NCI-H748 treated with DMSO at 0.1 percent for 48 hours (cell line): ENCODE results near the gene NLGN3.

ENCODE experiments used
- DNase-seq: peaks from one replicate; lab custom pipeline; 2025; lab: John Stamatoyannopoulos, UW

Gene NLGN3

DNA sequence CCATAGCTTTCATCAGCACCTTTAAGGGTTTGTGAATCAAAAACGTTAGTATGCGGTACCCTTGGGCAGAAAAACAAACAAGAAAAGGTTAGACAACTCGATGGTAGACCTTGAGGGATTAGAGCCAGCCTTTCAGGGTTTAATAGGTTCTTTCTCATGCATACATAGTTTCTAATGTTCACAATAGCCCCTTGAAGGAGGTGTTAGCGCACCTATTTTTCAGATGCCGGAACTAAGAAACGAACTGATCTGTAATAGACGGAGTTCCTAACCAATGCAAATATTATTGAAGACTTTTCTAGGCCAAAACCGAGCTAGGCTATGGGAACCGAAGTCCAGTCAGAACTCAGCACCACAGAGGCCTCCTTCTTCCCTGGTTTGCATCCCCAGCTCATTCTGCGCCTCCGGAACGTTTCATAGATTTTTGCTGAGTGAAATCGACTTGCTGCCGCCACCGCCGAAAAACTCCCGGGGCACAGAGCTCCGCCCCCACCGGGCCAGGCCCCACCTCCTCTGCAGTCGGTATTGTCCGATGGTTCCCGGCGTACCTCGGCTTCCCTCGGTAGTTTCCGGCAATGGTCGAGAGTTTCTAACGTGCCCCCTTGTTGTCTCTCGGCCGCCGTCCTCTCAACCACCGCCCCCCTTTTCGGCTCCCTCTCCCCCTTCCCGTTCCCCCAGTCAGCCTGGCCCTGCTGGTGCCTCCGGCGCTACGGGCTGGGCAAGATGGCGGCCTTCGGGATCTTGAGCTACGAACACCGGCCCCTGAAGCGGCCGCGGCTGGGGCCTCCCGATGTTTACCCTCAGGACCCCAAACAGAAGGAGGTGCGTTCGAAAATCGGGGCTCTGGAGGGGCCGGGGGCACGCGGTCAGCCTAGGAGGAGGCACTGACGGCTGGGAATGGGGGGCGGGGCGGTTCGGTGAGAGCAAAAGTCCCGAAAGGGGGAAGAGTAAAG lies 26.3 kb upstream of the NLGN3 start, which contains the start of gene MED12:
Gene MED12 (plus strand): TSS at position 565 of the 953 bp plus-strand sequence. CDS start 159 bp downstream, at position 724.
- DNase-seq: peak; percentile 56

DNA sequence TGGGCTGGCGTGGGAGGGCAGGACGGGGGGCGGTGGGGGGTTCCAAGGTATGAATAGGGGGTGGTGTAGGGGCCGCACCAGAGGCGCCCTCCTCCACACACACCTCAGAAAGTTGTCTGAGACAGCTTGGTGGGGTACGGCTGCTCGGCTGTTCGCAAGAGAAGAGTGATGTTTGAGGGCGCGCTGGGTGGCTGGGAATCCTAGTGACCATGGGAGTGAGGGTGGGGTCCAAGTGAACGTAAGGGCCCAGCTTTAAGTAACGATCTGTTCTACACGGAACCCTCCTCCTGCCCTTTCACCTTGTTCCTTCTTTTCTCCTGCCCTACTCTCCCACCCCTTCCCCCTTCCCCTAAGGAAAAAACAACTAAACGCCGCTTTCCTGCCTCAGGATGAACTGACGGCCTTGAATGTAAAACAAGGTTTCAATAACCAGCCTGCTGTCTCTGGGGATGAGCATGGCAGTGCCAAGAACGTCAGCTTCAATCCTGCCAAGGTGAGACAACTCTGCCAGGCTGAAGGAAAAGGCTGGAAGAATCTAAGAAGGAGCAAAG lies 25.6 kb upstream of the NLGN3 start:
- DNase-seq: no peak

DNA sequence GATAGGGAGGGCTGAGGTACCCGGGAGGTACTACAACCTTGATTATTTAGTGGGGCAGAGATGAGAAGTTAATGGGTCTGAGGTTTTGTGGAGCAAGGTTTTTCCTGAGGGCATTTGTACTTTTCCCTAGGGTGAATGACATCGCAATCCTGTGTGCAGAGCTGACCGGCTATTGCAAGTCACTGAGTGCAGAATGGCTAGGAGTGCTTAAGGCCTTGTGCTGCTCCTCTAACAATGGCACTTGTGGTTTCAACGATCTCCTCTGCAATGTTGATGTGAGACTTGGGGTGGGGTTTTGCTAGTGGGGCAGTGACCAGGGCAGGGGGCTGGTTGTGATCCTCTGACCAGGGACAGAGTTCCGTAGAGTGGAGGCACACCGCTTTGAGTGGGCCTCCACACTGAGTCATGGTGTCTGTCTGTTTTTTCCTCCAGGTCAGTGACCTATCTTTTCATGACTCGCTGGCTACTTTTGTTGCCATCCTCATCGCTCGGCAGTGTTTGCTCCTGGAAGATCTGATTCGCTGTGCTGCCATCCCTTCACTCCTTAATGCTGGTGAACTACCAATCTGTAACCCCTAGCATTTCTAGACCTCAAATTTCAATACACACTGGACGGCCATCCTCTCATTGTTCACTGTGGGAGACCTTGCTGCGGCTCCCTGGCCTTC lies 16.3 kb upstream of the NLGN3 start:
- no peak for DNase-seq

DNA sequence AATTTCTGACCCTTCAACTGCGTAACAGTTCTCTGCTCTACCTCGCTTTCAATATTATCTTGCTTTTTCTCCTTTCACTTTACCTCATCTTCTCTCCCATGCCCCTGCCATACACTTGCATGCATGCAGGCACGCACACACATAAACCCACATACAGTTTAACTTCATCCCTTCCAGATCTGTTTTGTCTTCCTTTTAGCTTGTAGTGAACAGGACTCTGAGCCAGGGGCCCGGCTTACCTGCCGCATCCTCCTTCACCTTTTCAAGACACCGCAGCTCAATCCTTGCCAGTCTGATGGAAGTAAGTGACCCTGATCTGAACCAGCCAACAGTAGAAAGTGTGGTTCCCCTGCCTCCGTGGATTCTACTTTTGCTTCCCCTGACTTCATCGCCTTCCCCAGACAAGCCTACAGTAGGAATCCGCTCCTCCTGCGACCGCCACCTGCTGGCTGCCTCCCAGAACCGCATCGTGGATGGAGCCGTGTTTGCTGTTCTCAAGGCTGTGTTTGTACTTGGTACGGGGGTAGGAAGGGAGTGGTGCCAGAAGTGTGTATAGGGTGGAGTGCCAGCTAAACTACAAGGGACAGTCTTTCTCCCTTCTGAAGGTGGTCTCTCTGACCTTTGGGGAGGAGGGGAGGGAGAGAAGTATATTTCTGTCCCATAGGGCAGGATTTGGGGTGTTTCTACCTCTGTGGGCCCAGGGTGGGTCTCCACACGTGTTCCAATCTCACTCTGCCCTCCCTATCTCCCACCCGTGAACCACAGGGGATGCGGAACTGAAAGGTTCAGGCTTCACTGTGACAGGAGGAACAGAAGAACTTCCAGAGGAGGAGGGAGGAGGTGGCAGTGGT lies 15.5 kb upstream of the NLGN3 start:
- DNase-seq: peak; percentile 21

DNA sequence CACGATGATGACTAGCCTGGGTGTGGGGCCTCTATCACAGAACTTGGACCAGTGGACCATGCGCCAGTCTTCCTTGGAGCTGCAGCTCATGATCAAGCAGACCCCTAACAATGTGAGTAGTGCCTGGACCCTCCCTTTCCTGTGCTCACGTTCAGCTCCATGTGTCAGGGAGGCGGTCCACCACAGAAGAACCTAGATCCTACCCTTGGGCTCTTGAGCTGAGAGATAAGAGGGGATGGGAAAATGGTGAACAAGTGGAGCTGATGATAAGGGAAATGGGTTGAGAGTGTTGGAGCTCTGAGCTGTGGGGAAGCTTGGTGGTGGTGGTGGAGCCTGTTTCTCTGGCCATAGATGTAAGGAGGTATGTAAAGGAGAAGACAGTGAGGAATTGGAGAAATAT lies 13.1 kb upstream of the NLGN3 start:
- DNase-seq: no peak

DNA sequence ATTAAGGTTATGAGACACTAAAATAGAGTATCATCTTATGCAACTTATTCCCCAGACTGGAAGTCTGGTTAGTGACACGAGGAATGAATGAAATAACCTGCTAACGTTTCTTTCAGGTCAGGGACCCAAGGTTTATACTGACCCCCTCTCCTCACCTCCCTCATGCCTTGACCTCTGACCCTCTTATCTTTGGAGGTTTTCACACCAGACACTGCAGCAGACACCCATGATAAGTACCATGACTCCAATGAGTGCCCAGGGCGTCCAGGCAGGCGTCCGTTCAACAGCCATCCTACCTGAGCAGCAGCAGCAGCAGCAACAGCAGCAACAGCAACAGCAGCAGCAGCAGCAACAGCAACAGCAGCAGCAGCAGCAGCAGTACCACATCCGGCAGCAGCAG lies 4.2 kb upstream of the NLGN3 start:
- no peak for DNase-seq

DNA sequence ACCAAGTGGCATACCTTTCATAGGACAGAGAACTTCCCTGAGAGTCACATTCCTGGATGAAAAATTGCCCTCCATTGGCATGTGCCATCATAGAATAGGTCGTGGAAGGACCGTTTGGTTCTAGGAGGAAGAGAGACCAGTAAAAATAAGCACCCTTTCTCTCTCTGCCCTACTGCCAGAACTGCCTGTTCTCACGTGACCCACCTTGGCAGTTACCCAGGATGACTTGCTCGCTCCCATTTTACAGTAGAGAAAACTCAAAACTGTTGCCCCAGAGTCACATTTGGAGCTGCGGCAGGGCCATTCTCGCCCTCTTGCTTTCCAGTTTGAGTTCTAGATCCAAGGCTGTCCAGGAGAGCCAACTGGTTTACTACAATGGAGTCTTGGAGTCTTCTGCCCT lies 1.1 kb upstream of the NLGN3 start:
- DNase-seq: no peak

DNA sequence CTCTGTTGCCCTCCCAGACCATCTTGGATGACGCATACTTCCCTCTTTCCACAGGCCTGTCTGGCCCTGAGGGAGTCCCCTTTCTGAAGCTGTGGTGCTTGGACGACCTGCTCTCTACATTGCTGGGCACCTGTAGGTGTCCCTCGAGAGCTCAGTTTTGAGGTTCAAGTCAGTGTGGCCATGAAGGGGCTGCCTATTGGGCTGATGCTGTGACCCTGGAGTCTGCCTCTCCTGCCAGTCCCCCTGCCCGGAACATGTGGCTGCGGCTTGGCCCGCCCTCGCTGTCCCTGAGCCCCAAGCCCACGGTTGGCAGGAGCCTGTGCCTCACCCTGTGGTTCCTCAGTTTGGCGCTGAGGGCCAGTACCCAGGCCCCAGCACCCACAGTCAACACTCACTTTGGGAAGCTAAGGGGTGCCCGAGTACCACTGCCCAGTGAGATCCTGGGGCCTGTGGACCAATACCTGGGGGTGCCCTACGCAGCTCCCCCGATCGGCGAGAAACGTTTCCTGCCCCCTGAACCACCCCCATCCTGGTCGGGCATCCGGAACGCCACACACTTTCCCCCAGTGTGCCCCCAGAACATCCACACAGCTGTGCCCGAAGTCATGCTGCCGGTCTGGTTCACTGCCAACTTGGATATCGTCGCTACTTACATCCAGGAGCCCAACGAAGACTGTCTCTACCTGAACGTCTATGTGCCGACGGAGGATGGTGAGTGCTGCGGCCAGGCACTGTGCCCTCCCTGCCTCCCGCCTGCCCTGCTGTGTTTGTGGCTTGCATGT lies 3.0 kb downstream of the NLGN3 start:
- no peak for DNase-seq

DNA sequence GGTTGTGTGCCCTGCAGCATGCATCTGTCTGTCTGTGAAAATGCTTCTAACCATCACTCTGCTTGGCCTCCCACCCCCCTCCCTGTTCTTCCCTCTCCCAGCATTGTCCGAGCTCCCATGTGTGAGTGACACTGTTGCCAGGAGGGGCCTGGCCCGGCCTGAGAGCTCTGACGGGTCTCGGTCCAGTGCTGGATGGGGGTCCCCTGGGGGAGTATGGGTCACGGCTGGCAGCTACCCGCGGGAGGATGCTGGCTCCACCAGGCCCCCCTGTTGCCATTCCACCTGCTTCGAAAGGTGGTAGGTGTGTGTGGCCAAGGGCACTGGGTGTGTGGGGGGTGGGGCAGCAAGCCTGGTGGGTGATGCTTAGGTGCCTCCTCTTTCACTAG lies 3.6 kb downstream of the NLGN3 start:
- no peak for DNase-seq

DNA sequence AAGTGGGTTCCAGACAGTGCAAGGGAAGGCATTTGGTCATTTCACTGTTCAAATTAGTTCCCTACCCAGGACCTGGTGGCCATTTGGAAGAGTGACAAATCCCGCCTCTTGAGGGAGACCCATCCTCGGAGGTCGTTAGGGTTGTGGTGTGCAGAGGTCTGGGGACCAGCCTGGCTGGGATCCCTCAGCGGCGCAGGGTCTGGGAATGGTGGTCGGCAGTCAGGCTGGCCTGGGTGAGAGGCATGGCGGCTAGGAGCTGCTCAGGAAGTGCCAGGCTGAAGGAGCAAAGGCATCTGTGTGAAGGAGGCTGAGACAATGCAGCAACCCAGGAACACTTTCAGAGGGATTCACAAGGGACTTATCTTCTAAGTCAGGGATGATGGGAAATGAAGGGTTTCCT lies 6.7 kb downstream of the NLGN3 start:
- no peak for DNase-seq

DNA sequence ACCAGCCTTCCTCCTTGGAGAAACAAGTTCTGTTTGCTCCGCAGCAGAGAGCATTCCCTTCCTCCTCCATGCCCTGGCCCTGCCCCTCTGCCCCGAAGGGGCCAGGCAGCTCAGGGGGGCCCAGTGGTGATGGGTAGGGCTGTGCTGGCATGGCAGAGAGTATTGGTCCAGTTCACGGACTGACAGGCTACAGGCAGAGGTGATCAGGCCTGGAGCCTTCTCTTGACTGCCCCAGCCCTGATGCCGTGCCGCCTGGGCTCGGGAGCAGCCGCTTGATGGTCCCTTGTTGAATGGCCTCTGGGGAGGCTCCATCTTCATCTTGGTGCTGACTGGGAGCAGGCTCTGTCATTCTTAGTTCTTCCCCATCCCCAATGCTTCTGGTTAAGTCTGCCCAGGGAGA lies 9.6 kb downstream of the NLGN3 start:
- no peak for DNase-seq

DNA sequence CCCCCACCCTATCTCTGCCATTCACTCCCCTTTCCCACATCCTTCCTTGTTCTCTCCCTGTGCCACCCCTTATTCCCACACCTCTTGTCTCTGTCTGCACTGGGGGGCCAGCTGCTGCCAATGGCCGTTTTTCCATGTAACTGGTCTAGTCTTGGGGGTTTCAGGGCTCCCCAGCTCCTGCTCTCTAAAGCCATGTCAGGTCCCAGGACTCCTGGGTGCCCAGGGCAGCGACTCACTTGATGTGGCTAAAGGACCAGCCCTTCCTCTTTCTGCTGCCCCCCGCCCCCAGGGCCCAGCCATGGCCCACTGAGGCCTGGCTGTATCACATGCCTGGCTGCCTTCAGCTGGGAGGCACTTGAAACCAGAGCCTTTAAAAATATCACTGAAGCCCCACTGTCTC lies 10.0 kb downstream of the NLGN3 start:
- DNase-seq: no peak

DNA sequence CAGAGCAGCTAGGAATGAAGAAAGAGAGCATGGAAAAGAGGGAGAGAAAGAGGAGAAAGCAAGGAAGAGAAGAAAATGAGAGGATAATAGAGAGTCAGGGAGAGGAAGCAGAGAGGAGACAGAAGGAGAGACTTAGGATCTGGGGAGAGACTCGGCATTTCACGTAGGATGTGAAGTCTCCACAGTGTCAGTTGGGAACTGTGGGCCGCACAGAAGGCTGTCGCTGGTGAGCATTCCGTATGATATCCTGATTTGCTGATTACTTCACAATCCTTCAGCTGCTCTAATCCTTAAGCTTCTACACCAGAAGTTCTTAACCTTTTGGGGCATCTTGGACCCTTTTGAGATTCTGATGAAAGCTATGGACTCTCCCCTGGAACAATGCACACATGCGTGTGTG lies 14.0 kb downstream of the NLGN3 start:
- no peak for DNase-seq

DNA sequence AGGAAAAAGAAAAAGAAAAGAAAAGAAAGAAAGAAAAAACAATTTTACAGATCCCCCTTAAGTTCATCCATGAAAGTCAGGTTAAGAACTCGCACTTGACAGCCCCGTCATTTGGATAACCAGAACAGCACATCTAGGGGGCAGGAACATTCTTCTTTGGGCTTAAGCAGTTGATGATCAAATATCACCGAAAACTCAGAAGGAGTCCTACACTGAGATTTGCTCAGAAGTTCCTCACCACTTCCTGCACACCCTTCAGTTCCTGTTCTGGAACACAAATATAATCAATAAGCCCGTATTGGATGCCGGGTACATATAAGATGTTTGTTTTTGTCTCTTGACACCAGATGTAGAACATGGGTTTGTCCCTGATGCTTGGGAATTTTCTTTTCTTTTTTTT lies 14.7 kb downstream of the NLGN3 start:
- no peak for DNase-seq

DNA sequence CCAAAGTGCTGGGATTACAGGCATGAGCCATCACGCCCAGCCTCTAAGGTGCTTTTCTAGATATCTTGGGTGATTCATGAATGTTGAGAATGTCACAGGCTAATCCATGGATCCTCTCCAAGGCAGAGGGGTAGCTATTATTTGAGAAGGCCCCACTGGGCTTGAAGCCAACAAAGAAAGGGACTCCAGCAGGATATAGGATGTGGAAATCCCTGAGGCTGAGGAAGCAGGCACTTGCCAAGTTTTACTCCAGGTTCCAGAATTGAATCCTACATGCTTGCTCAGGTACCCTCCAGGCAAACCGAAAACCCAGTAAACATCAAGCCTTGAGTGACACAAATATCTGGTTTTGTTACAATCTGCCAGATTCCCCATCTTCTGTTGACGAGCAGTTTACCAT lies 15.8 kb downstream of the NLGN3 start:
- no peak for DNase-seq

DNA sequence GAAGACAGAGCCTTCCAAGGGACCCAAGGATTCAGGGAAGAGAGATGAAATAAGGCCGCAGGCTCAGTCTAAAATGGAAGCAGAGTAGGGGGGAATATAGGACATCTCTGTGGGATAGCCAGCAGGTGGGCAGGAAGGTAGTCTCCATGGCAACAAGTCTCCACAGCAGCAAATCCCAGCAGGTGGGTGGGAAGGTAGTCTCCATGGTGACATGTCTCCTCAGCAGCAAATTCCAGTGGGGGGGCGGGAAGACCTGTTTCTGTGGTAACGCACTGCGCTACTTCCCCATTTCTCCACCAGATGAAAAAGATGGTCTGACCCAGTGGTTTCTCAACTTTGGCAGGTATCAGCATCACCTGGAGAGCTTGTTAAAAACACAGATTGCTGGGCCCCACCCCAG lies 18.3 kb downstream of the NLGN3 start:
- DNase-seq: peak; percentile 29

DNA sequence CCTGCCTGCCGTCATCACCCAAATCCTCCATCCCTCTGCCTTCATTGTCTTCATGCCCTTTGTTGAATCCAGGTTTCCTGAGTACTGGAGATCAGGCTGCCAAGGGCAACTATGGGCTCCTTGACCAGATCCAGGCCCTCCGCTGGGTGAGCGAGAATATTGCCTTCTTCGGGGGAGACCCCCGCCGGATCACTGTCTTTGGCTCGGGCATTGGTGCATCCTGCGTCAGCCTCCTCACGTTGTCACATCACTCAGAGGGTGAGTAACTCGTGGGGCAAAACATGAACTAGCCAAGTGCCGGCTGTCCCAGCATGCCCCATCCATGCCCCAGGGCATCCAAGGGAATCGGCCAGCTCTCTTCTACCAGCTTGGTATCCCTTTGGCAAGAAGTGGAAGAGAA lies 19.4 kb downstream of the NLGN3 start:
- no peak for DNase-seq

DNA sequence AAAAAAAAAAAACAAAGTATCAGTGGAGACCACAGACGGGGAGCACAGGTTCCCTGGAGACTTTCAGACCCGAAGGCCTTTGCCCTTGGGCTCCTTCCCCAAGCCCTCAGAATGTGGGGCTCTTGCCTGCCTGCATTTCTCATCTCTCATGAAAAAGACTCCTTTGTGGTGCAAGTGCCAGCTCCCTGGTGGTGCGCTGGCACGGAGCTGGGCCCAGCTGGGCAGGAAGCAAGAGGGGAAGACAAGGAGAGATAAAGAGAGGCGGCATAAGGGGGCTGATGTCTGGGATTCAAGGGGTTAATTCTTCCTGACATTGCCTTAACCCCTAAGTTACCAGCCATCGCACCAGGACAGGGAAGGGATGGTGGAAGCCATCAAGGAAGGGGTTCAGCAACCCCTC lies 21.8 kb downstream of the NLGN3 start:
- no peak for DNase-seq

DNA sequence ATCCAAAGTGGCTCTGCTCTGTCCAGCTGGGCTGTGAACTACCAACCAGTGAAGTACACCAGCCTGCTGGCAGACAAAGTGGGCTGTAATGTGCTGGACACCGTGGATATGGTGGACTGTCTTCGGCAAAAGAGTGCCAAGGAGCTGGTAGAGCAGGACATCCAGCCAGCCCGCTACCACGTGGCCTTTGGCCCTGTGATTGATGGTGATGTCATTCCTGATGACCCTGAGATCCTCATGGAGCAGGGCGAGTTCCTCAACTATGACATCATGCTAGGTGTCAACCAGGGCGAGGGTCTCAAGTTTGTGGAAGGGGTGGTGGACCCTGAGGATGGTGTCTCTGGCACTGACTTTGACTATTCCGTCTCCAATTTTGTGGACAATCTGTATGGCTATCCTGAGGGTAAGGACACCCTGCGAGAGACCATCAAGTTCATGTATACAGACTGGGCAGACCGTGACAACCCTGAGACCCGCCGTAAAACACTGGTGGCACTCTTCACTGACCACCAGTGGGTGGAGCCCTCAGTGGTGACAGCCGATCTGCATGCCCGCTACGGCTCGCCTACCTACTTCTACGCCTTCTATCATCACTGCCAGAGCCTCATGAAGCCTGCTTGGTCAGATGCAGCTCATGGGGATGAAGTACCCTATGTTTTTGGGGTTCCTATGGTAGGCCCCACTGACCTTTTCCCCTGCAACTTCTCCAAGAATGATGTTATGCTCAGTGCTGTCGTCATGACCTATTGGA lies 22.6 kb downstream of the NLGN3 start:
- DNase-seq: no peak

DNA sequence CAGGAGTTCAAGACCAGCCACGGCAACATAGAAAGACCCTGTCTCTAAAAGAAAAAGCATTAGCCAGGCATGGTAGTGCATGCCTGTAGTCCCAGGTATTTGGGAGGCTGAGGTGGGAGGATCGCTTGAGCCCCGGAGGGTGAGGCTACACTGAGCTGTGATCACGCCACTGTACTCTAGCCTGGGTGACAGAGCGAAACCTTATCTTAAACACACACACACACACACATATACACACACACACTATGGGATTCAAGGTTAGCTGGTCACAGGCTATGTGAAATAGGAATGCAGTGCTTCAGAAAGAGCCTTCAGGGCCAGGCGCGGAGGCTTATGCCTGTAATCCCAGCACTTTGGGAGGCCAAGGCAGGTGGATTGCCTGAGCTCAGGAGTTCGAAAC lies 23.5 kb downstream of the NLGN3 start:
- no peak for DNase-seq

DNA sequence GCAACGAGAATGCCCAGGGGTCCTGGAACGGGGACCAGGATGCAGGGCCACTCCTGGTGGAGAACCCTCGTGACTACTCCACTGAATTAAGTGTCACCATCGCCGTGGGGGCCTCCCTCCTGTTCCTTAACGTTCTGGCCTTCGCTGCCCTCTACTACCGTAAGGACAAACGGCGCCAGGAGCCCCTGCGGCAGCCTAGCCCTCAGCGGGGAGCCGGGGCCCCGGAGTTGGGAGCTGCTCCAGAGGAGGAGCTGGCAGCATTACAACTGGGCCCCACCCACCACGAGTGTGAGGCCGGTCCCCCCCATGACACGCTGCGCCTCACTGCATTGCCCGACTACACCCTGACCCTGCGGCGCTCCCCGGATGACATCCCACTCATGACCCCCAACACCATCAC lies 24.9 kb downstream of the NLGN3 start:
- no peak for DNase-seq
